ENCODE measurements around the gene DCLRE1C. TPM values are rescaled to one million over a fixed set of nuclear protein-coding genes. Genes with fewer than 3 reads are reported as not detected.
A peak's percentile ranks its signal among the peaks of the same experiment; 100 is the strongest.

The DCLRE1C gene
- polyA plus RNA-seq, 1 donor from 2014 or later, result 7.5 TPM

DNA sequence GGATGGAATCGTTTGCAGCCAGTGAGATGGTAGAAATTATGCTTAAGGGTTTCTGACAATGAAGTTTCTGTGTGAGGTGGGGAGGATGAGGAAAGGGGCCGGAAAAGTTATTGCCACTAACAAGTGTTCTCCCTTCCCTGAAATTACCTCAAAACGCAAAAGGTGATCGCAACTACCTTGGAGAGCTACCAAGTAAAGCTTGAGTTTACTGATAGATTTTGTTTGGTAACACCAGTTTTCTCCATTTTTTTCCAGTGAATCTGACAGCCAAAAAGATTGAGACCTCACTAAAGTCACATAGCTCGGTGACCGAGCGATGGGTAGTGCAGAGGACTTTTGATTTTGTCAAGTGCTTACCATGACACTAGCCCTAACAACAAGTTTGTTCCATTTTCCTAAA lies 73.7 kb downstream of the DCLRE1C start:
- Histone ChIP-seq H3K4me2 (ENCODE audit: low read length) (peak overlapping the region; percentile 74), H3K9me2 (ENCODE audit: insufficient read depth, low read length) (no peaks in the 10 kb centered on the region), H3K27ac (ENCODE audit: low read length) (no peak overlapping the region), H3K4me3 (ENCODE audit: low read length) (peak overlapping the region; percentile 90), H2AFZ (ENCODE audit: low read depth, low read length) (no peak overlapping the region), H3K36me3 (ENCODE audit: insufficient read depth, low read length) (no peaks in the 10 kb centered on the region), H3K9me3 (ENCODE audit: low read length) (no peaks in the 10 kb centered on the region), H3K79me2 (replicated peaks; ENCODE audit: insufficient read depth, low read length) (peaks cover 67% of the 10 kb centered on the region), H3K27me3 (ENCODE audit: insufficient read depth, low read depth, low read length) (no peaks in the 10 kb centered on the region), H3K9ac (ENCODE audit: low read length) (peak overlapping the region; percentile 94), H3F3A (ENCODE audit: insufficient read depth, low read length, poor library complexity, severe bottlenecking) (no peaks in the 10 kb centered on the region), H4K20me1 (ENCODE audit: insufficient read depth) (no peaks in the 10 kb centered on the region)
- TF ChIP-seq MXI1 (conservative IDR thresholded peaks at IDR 0.05; ENCODE audit: poor library complexity, severe bottlenecking) (no peak), SMC3 (conservative IDR thresholded peaks at IDR 0.05; ENCODE audit: poor library complexity) (no peak), EP300 (conservative IDR thresholded peaks at IDR 0.05; ENCODE audit: poor library complexity, severe bottlenecking) (no peak), RAD21 (conservative IDR thresholded peaks at IDR 0.05) (no peak), REST (IDR thresholded peaks at IDR 0.05; ENCODE audit: borderline replicate concordance) (no peak), POLR2AphosphoS5 (IDR thresholded peaks at IDR 0.05) (no peak)
- TF ChIP-seq, protein P1, sequence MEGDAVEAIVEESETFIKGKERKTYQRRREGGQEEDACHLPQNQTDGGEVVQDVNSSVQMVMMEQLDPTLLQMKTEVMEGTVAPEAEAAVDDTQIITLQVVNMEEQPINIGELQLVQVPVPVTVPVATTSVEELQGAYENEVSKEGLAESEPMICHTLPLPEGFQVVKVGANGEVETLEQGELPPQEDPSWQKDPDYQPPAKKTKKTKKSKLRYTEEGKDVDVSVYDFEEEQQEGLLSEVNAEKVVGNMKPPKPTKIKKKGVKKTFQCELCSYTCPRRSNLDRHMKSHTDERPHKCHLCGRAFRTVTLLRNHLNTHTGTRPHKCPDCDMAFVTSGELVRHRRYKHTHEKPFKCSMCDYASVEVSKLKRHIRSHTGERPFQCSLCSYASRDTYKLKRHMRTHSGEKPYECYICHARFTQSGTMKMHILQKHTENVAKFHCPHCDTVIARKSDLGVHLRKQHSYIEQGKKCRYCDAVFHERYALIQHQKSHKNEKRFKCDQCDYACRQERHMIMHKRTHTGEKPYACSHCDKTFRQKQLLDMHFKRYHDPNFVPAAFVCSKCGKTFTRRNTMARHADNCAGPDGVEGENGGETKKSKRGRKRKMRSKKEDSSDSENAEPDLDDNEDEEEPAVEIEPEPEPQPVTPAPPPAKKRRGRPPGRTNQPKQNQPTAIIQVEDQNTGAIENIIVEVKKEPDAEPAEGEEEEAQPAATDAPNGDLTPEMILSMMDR (IDR thresholded peaks at IDR 0.05; ENCODE audit: poor library complexity, severe bottlenecking), result no peak

DNA sequence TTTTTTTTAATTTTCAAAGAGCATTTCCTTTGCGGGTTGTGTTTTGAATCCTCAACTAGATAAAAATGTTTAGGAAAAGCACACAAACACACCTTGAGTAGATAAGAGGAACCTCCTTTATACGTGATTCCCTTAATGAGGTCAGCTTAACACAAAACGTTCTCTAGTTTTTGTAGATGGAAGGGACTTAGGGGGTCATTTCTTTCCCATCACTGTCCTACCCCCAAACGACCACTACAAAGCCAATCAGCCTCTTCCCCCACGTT lies 74.0 kb downstream of the DCLRE1C start:
- peak overlapping the region; percentile 90 for H3K4me3 ChIP-seq (ENCODE audit: low read length)
- H3F3A ChIP-seq (ENCODE audit: insufficient read depth, low read length, poor library complexity, severe bottlenecking), result no peaks in the 10 kb centered on the region
- TF ChIP-seq MXI1 (conservative IDR thresholded peaks at IDR 0.05; ENCODE audit: poor library complexity, severe bottlenecking) (no peak), REST (IDR thresholded peaks at IDR 0.05; ENCODE audit: borderline replicate concordance) (no peak), POLR2AphosphoS5 (IDR thresholded peaks at IDR 0.05) (no peak), SMC3 (conservative IDR thresholded peaks at IDR 0.05; ENCODE audit: poor library complexity) (no peak), EP300 (conservative IDR thresholded peaks at IDR 0.05; ENCODE audit: poor library complexity, severe bottlenecking) (no peak), EZH2 (IDR thresholded peaks at IDR 0.05; ENCODE audit: borderline replicate concordance, insufficient read depth, low read length, poor library complexity, severe bottlenecking) (no peak), RAD21 (conservative IDR thresholded peaks at IDR 0.05) (no peak), TAF1 (IDR thresholded peaks at IDR 0.05; ENCODE audit: low read depth) (no peak)
- TF ChIP-seq, protein P1 (IDR thresholded peaks at IDR 0.05; ENCODE audit: poor library complexity, severe bottlenecking), result no peak
- H4K20me1 ChIP-seq (ENCODE audit: insufficient read depth), result no peaks in the 10 kb centered on the region
- no peaks in the 10 kb centered on the region for H3K9me3 ChIP-seq (ENCODE audit: low read length)
- no peak overlapping the region for H3K27ac ChIP-seq (ENCODE audit: low read length)
- peak overlapping the region; percentile 94 for H3K9ac ChIP-seq (ENCODE audit: low read length)
- H3K4me2 ChIP-seq (ENCODE audit: low read length), result peak overlapping the region; percentile 74
- H3K9me2 ChIP-seq (ENCODE audit: insufficient read depth, low read length), result no peaks in the 10 kb centered on the region
- H3K36me3 ChIP-seq (ENCODE audit: insufficient read depth, low read length), result no peaks in the 10 kb centered on the region
- H3K27me3 ChIP-seq (ENCODE audit: insufficient read depth, low read depth, low read length), result no peaks in the 10 kb centered on the region
- no peak overlapping the region for H2AFZ ChIP-seq (ENCODE audit: low read depth, low read length)
- peaks cover 63% of the 10 kb centered on the region for H3K79me2 ChIP-seq (replicated peaks; ENCODE audit: insufficient read depth, low read length)

Measured in neural cell (in vitro differentiated cells).